ENCODE measurements around the gene DNAJA1. TPM values are rescaled to one million over a fixed set of nuclear protein-coding genes. Genes with fewer than 3 reads are reported as not detected.
"Not testable (repeated sequence)": the region's sequence is repeated elsewhere in the genome, so short reads cannot be mapped to it uniquely, and the experiment has no call there.

Gene DNAJA1
- total RNA-seq = 203 TPM

DNA sequence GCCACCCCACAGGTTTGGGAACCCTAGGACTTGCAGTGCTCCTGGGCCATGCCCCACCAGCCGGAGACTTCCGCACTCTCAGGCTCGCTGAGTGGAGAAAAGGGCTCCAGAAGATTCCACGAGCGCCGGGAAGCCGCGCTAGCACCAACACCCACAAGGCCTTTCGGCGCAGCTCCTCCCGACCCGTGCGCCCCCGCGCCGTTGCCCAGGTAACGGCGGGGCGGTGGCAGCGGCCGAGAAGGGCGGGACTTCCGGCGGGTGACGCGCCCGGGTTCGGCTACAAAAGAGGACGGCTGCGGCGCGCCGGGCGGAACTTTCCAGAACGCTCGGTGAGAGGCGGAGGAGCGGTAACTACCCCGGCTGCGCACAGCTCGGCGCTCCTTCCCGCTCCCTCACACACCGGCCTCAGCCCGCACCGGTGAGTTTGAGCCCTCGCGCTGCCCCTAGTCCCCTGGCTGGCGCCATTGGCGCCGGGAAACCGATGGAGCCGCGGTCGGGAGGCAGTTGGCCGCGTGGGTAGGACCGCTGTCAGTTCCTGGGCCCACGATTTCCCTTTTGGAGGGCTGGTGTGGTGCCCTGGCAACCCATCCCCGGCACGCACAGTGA is at the start of gene DNAJA1:
TSS of gene DNAJA1 (plus strand) at position 308 of the 606 bp plus-strand sequence. CDS start 1,212 bp downstream, outside the sequence.
- peak; percentile 92 for DNase-seq

DNA sequence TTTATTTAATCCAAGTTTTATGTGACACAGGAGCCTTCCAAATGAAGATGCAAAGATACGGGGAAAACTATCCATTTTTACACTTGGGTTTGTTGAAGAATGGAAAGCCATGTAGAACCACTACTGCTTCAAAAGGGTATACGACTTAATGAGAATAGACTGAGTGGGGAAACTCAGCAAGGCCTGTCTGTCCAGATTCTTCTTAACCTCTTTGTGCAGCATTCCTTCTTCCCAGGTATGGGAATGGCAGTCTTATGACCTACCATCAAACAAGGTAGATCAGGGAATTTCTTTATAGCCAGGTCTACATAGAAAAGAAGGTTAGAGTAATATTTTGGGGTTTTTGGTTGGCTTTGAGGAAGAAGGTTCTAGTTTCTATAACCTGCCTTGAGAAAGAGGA is 47.0 kb upstream of the DNAJA1 start:
- no peak for DNase-seq

DNA sequence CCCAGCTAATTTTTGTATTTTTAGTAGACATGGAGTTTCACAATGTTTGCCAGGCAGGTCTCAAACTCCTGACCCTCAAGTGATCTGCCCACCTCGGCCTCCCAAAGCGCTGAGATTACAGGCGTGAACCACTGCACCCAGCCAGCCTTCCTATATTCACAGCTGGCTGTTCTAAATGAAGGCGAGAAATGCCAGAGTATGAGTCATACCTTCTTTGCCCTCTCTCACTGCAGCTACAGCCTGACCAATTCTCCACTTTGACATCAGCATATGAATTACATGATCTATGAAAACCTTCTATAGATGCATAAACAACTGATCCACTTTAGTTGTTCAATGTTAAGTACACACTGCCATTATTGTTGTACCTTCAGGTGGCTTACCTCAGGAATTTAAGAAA is 38.1 kb upstream of the DNAJA1 start:
- DNase-seq = no peak

DNA sequence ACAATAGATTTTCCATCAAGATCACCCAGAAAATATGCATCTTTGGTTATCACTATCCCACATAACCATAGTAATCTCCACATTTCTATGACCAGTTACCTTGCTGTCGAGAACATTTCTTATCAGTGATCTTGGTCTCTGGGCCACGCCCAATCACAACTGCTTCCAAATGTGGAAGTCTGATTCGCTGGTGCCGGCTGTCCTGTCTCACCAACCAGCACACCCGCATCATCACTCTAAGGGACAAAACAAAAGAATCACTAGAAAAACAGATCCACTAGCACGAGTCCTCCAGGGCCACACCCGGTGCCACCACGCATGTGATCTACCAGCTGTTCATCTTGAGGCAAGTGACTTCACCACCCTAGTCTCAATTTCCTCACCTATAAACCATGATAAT is 35.4 kb upstream of the DNAJA1 start:
- DNase-seq = no peak

DNA sequence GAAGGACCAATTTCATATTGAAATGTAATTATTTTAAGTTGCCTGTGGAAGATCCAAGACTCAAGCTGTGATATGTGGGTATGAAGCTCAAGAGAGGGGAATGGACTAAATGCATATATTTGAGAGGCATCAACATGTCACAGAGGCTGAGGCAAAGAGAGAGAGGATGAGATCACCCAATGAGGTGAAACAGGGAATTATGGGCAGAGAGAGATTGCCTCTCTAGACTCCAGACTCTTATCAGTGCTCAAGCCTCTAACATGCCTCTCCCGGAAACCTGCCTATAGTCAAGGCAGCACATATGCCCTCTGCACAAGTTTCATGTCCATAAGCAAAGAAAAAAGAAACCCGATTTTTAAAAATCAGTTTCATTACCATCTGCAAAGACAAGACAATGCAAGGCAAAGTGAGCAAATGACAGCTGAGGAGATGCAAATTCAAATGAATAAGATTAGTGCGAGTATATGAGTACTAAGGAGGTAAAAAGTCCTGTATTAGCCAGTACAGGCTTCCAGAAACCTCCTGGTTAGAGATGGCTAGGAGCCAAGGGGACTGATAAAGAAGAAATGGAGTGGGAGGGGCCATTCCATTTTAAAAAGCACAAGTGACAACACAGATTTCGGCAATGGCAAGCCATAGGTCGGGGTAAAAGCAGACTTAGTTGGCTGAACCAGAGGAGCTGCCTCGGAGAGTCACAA is 33.0 kb upstream of the DNAJA1 start:
- DNase-seq = no peak

DNA sequence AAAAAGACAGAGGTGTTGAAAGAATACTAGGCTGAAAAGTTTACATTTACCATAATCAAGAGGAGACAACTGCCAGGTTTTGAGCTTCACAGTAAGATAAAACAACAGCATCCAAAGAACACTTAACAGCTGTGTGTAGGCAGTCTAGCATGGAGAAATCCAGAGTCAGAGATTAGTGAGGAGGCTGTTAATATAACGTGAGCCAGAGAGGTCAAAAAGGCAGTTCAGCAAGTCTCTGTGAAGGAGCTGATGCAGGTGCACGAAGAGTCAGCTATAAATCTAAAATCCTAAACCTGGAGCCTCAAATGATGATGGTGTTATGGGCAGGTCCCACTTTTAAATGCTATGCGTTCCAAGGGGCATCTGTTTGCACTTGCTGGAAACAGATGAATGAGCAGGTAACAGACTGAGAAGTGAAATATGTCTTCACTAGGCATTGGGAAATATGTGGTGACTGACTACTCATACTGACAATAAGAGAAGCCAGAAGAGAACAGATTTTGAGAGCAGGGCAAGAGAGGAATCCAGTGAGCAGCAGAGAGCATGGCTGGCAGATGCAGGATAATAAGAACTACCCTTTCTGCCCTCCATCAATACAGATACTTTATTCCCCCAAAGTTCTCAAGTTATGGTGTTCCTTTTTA is 32.4 kb upstream of the DNAJA1 start:
- no peak for DNase-seq

DNA sequence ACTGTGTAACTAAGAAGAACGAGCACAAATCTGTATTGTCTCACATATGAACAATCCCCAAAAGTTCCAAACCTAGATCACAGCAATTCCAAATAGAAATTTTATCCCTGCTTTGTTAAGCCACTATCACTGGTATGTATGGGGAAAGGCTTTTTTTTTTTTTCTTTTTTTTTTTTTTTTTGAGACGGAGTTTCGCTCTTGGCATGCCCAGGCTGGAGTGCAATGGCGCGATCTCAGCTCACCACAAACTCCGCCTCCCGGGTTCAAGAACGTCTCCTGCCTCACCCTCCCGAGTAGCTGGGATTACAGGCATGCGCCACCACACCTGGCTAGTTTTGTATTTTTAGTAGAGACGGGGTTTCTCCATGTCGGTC is 24.4 kb upstream of the DNAJA1 start:
- DNase-seq = not testable (repeated sequence)

DNA sequence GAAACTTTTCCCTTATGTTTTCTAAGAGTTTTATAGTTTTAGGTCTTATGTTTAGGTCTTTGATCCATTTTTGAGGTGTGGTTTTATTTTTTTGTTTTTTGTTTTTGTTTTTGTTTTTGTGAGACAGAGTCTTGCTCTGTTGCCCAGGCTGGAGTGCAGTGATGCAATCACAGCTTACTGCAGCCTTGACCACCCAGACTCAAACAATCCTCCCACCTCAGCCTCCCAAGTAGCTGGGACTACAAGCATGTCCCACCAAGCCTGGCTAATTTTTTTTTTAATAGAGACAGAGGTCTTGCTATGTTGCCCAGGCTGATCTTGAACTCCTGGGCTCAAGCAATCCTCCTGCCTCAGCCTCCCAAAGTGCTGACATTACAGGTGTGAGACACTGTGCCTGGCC is 19.7 kb upstream of the DNAJA1 start:
- not testable (repeated sequence) for DNase-seq

DNA sequence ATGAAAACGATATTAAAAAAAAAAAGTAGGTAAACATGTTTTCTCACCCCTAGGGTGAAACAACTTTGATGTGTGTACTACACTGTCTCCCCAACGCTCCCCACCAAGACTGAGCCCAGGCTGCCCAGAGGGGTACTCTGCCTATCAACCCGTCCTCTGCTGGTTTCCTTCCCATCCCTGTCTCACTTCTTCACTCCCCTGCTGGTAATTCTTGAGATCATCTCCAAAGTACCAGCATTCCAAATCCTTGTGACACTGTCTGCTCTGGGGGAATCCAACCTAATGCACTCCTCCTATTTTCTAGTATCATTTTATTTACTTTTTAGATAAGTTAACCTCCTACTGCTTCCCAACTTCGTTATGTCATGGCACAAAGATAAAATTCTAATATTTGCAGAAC is 17.3 kb upstream of the DNAJA1 start:
- DNase-seq = no peak

DNA sequence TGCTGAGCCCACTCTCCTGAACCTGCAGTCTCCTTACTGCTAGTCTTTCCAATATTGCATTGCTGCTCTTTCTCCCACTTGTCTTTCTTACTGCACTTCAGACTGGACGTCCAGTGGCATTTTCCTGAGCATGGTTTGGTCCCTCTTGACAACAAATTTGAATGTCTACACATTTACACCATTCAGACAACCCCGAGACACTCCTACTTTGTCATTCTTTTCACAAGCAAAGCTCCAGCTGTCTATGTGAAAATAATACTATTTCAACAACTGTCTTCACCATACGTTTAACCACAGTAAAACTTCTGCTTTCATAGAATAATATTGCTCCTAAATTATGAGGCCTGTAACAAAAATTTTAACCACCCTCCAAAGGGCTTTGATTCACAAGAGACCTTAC is 13.2 kb upstream of the DNAJA1 start:
- no peak for DNase-seq

DNA sequence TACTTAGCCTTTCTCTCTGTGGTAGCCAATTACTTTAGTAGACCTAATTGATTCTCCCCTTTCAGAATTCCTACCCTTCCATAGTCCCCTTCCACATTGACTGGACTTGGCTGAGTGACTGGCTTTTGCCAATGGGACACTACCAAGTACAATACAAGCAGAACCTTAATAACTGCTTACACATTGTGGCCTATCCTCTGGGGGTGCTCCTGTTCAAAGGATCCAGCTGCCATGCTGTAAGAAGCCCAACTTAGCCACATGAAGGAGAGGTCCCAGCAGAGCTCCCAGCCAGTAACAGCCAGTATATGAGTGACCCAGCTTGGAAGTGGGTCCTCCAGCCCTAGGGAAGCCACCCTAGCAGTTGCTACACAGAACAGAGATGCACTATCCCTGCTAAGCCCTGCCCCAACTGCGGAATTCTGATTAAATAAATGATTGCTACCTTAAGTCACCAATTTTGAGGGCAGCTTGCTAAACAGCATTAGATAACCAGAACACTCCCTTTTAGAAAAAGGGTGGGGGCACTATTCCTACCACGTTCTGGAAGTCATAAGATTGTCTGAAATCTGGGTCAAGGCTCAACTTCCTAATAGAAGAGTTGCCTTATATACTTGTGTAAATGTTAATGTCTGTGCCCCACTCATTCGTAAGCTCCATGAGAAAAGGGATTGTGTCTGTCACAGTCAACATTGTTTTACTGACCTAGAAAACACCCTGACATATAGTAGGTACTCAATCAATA is 12.6 kb upstream of the DNAJA1 start:
- DNase-seq = no peak

DNA sequence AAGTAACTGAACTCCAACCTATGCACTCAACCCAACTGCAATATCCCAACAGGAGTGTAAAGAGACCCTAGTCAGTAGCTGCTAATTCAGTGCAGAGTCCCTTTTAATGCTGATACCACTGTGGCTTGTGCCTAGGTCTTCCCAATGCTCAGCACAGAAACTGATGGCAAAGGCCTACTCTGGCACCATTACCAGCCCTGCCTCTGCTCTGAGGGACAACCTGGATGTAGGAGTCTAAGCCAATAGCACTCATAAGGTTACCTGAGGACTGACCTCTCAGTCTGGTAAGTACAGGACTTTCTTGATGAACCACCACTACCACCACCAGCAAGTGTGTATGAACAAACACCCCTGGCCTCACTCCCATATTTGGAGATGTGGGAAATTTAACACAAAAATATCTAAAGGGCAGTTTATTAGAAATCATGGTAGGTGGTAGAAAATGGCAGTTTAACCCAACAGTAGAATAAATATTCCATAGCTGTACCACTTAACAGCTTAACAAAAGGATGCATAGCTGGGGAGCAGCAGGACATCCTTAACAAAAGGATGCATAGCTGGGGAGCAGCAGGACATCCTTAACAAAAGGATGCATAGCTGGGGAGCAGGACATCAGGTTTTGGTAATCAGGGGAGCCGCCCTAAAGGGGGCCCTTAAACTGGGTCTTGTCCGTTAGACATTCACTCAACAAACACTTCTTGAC is 11.0 kb upstream of the DNAJA1 start:
- no peak for DNase-seq

DNA sequence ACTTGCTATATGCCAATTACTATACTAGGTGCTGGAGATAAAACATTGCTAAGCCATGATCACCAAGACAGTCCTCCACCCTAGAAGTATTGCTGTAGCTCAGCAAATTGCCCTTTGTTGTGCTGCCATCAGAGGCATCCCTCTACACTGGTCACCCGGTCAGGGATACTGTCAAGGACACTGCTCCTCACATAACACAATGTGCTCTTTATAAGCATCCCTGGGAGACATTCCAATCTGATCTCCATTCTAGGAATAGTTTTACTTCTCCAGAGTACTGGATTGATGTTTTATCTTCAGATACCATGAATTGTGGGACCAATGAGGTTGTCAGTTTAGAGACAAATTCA is 10.4 kb upstream of the DNAJA1 start:
- no peak for DNase-seq

DNA sequence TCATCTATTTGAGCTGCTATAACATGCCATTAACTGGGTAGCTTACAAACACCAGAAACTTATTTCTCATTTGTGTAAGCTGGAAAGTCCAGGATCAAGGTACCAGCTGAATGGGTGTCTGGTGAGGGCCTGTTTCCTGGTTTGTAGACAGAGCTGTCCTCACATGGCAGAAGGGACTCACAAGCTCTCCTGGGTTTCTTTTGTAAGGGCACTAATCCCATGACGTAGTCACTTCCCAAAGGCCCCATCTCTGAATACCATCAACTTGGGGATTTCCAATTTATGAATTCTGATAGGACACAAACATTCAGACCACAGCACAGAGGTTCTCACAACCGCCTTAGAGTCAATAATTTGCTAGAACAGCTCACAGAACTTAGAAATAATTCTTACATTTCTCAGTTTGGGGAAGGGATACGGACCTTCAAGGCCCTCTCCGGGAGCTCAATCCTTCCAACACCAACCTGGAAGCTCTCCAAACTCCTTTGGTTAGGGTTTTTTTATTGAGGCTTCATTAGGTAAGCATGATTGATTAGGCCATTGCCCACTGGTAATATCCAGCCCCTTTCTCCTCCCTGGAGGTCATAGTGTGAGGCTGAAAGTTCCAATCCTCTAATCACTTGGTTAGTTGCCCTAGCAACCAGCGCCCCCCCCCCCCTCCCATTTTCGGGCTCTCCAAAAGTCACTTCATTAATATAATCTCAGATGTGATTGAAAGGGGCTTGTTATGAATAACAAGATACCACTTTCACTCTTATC is 7.6 kb upstream of the DNAJA1 start:
- no peak for DNase-seq

DNA sequence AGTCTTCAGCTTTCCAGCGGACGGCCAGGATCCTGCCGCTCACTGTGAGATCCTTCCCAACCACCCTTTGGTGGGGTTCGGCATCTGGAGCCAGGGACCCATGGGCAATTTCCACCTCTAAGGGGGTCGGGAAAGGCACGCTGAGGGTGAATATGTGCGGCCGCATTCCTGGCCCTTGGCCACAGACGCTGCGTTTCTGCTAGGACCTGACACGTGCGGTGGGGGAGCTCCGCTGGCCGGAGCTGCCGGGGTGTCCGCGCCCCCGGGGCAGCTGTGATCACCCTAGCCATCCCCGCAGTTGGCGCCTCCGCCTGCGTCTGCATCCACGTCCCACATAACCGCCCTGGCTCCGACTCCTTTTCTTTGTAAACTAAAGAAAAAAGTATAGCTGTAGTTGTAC is 5.3 kb upstream of the DNAJA1 start:
- no peak for DNase-seq

DNA sequence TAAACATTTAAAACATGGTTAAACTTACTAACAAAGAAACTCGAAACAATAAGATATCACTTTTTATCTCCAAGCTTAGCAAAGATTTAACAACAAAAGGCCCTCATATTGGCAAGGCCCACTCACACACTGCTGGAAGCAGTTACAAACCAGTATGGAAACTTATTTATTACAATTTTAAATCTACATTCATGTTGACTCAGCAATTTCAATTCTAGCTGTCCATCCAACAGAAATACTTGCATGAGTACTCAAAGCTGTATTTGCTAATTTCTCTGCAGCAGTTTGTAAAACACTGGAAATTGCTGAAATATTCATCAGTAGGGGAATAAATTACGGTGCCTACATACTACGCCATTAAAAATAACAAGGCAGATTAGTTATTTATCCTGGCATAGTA is 2.8 kb upstream of the DNAJA1 start:
- DNase-seq = no peak

DNA sequence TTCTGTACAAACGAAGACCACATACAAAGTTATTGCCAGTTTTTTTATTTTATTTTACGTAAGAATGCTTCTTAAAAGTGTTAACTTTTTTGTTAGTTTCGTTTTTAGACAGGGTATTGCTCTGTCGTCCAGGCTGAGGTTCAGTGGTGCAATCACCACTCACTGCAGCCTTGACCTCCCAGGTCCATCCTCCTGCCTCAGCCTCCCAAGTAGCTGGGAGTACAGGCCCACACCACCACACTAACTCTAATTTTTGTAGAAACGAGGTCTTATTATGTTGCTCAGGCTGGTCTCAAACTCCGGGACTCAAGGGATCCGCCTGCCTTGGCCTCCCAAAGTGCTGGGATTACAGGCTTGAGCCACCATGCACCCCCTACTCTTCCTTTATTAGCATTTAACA is 2.3 kb upstream of the DNAJA1 start:
- no peak for DNase-seq

DNA sequence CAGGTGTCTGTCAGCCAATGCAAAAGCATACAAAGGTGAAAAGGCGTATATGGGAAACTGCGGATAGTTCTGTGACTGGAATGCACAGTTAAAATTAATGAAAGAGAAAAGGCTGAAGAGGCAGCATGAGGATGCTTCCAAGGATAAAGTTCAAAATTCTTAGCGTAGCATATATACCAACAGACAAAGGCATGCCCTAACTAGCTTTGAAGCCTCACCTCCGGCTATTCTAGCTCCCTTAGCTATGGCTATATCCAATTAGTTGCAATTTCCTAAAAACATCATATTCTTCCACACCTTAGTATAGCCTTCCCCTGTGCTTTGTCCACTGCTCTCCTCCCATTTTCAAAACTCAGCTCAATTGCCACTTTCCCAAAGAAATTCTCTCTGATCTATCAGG is 1.4 kb upstream of the DNAJA1 start:
- no peak for DNase-seq

DNA sequence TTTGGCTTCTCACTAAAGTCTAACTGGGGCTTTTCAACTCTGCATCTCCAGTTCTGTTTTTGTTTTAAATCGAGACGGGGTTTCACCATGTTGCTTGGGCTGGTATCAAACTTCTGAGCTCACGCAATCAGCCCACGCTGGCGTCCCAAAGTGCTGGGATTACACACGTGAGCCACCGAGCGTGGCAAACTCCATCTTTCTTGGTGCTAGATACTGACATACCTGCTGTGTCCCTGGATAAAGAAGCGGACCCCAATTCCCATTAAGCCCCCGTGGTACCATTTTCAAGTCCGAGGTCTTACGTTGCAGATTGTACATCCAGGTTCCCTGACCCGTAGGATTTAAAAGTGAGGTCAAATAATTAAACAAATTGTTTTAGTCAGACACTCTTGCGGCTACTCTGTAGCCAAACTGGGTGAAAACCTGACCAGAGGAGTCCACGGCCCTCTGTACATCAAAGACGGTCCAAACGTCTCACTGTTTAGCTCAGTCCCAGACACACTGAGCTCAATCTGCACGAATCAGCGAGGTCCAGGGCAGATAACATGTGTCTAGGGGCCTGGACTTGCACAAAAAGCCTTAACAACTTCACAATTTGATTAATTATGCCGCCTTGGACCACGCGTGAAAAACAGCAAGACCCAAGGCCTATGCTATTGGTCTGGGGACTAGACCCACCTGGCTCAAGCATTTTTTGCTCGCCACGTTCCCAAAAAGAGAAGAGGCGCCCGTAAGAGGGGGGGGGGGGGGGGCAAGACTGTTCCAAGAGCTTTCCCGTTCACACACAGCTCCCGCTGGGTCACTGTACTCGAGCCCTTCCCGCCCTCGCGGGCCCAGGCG is 727 bp upstream of the DNAJA1 start:
- DNase-seq = no peak

DNA sequence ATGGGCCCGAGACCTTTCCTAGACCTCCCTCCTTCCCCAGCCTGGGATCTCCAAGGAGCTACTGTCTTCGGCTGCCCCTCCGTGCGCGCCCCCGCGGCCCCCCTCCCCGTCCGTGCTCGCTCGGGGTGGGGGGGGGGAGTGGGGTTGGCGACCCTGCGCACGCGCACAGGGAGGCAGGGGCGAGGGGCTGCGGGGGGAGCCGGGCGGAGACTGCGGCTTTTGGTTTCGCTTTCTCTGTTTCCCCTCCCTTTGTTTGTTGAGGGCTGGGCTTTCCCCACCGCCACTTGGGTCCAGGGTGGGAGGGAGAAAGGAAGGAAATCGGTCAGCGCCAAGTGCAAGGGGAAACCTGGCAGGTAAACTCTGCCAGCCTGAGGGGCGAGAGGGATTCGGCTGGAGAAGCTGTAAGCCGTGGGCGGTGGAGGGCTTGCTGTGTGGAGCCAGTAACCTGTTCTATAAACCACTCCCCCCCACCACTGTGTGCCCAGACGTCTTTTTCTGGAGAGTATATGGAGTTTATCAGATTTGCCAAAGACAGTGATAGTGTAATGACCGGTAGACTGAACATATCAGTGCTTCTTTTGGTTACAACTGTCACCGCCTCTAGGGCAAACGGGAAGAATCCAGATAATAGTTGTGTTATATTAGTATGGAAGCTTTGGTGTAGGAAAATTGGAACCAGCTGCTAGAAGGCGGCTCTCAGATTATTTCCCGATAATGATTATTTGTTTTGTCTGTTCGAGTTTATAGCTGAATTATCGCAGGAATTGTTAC is 684 bp downstream of the DNAJA1 start:
- no peak for DNase-seq
